ENCODE measurements around the gene FBXO27. TPM values are rescaled to one million over a fixed set of nuclear protein-coding genes. Genes with fewer than 3 reads are reported as not detected.

Gene FBXO27
- total RNA-seq, 2 experiments from 2014 or later, result not detected

DNA sequence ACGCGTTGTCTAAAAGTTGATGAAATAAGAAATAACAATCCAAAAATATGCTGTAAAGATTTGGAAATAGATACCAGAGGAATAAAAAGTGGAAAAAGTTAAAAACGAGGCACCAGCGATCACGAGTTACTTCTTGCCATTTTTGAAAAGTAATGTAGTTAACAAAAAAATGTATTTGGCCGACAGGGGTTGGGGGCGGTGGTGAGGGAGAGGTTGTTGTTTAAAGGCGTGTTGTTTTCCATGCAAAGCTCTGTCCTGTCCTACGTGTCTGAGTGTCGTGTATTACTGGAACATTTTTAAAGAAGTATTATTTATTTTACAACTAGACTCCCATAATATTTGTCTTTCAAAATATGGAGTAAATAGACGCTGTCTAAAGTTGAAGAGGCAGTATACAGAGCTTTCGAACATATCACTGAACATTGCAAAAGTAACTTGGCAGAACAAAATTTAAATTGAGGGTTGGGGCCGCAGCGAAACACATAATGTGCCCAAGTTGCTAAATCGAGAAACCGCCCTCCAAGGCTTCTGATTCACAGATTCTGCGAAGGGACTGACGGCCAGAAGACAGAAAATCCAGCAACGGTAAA, 57.6 kb downstream of the FBXO27 start:
- DNase-seq (no peak), ATAC-seq (ENCODE audit: low read depth) (no peak)
- Mint-ChIP-seq H3K27ac (no peak overlapping the region), H3K4me1 (peaks cover 6% of the 10 kb centered on the region), H3K36me3 (no peaks in the 10 kb centered on the region), H3K4me3 (peak overlapping the region; percentile 16), H3K9me3 (no peaks in the 10 kb centered on the region), H3K27me3 (peaks cover 34% of the 10 kb centered on the region)
- POLR2A ChIA-PET, result no interaction called here

Other genes with a start within 250 kb of the FBXO27 start
- not detected for gene LGALS7B, start 243.3 kb downstream of the FBXO27 start, total RNA-seq
- gene LGALS4, start 219.6 kb downstream of the FBXO27 start, total RNA-seq, result 1 to 10 TPM; 3.8 to 4.0 TPM
- gene ECH1, start 200.8 kb downstream of the FBXO27 start, total RNA-seq, result 100 to 1,000 TPM; 184 TPM
- 100 to 1,000 TPM; 441 to 455 TPM for gene HNRNPL, start 182.6 kb downstream of the FBXO27 start, total RNA-seq
- gene RINL, start 154.3 kb downstream of the FBXO27 start, total RNA-seq, result 10 to 100 TPM; 71.3 to 74.2 TPM
- gene SIRT2, start 132.9 kb downstream of the FBXO27 start, total RNA-seq, result 10 to 100 TPM; 46.6 to 49.1 TPM
- 10 to 100 TPM; 30.0 to 31.1 TPM for gene NFKBIB, start 132.6 kb downstream of the FBXO27 start, total RNA-seq
- gene CCER2, start 120.4 kb downstream of the FBXO27 start, total RNA-seq, result 1 to 10 TPM in 1 of 2 experiments, under 1 TPM in 1; 0.88 to 1.3 TPM
- gene SARS2, start 101.8 kb downstream of the FBXO27 start, total RNA-seq, result 10 to 100 TPM; 35.6 to 40.7 TPM
- gene MRPS12, start 101.6 kb downstream of the FBXO27 start, total RNA-seq, result 10 to 100 TPM; 36.7 to 47.5 TPM
- gene FBXO17, start 56.8 kb downstream of the FBXO27 start, total RNA-seq, result not detected
- gene ACP7, start 51.8 kb upstream of the FBXO27 start, total RNA-seq, result not detected
- 10 to 100 TPM; 16.1 to 17.1 TPM for gene PAK4, start 93.2 kb upstream of the FBXO27 start, total RNA-seq
- not detected for gene NCCRP1, start 164.4 kb upstream of the FBXO27 start, total RNA-seq
- gene SYCN, start 171.7 kb upstream of the FBXO27 start, total RNA-seq, result not detected
- not detected for gene IFNL3, start 212.5 kb upstream of the FBXO27 start, total RNA-seq
- not detected for gene IFNL4, start 216.3 kb upstream of the FBXO27 start, total RNA-seq
- gene IFNL2, start 235.8 kb upstream of the FBXO27 start, total RNA-seq, result not detected